HG03066 (cell line): Measurements from ENCODE around the gene ZNF132.
"Not testable (repeated sequence)": the region's sequence is repeated elsewhere in the genome, so short reads cannot be mapped to it uniquely, and the experiment has no call there.

Source experiments
- ATAC-seq: cut with Tn5 transposase; IDR thresholded peaks from one replicate; pipeline ENCODE4 v1.9.1; 2021; ENCODE audit warnings: low read depth; ENCODE audit not compliant: unreplicated experiment

Gene ZNF132

DNA sequence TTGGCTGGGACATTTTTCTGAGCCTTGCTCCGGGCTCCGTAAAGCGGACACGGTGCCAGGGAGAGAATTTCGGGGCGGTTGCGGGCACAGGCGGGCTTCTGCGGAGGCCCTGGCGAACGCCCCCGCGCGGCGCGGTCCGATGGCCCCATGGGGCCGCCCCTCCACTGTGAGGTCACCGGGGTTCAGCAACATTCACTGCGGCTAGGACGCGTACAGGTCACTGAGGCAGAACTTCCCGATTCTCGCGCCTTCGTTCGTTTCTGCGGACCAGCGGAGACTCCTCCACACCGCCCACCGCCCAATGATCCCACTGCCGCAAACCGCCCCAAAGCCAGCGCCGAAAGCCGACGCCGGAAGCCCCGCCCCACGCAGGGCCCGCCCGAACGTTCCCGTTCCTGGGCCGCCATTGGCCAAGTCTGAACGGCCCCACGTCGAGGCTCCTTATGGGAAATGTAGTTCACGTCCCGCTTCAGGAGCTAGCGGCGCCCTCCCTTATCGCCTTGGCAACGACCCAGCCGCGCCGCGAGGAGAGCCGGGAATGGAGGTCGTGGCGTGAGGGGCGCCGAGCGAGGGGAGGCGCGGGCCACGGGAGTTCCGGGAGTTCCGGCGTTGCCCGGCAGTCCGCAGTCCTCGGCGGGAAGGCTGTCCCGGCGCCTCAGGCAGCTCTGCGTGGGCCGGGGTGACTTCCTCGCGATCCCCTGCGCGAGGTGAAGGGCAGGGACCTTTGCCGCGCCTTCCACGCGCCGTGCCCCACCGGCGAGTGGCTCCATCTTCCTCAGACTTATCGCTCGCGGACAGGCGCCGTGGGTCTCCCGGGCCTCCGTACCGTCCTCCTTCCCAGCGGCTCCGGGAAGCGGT is 31.6 kb downstream of the ZNF132 start, which contains the start of gene ZNF584:
TSS of gene ZNF584 (plus strand) at position 498 of the 858 bp plus-strand sequence. CDS start 499 bp downstream, outside the sequence.
- peak; percentile 90 for ATAC-seq

DNA sequence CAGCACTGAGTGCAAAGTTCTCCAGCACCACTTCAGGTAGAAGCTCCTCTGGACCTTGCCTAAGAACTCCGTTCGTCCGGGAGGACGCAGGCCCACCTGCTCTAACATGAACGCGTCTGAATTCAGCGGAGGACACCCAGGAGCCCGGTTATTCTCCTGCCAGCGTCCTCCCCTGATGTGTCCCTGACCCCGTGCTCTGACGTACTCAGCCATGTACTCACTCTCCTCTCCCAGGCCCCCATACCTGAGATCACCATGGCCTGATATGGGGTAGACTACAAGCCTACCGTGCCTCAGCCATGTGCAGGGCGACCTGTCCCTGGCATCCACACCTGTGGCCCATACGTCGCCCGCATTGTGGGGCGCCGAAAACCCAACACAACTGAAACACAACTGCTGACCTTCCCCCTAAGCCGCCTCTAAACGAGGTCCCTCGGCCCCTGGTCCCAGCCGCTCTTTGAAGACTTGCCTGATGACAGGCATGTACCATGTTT is 32.2 kb downstream of the ZNF132 start:
- no peak for ATAC-seq

DNA sequence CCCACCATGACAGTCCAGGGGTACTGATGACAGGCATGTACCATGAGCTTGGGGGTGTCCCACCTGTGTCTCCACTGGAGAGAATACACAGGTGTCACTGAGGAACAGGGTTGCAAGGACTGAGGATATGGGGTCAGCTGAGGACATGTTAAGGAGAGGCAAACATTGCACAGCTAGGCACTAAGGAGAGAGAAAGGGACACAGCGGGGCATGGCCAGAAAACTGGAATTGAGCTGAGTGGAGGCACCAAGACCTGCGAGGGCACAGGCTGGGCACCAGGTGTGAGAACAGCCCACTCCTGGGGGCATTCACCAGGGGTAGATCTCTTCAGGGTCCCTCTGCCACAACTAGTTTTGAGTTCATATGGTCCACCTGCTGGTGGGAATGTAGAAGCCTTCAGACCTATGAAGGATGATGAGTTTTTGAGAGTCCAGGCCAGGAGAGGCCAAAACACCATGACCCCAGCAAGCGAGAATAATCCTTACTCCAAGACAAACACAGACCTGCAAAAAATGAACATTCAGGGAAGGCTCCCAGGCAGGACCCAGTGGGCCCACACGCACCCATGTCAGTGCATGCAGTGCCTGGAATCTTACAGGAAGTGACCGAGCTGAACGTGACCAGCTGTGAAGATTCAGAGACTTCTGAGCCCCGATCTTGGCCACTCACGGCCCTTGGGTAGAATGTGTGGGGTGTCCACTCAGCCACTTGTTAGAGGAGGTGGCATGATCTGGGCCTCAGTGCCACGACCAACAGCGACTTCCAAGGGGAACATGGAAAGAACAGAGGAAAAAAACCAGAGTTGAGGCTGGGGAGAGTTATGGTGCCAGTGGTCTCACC is 32.9 kb downstream of the ZNF132 start:
- no peak for ATAC-seq

DNA sequence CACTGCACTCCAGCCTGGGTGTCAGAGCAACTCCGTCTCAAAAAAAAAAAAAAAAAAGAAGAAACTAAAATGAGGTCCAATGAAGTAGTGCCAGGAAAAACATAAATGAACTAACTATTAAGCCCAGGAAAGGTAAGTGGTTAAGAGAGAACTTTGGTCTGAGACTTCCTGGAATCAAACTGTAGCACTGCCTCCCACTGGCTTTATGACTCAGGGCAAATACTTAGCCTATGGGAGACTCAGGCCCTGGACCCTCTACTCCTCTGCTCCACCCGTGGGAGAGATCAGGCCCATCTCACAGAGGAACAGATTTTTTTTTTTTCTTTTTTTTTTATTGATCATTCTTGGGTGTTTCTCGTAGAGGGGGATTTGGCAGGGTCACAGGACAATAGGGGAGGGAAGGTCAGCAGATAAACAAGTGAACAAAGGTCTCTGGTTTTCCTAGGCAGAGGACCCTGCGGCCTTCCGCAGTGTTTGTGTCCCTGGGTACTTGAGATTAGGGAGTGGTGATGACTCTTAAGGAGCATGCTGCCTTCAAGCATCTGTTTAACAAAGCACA is 36.0 kb downstream of the ZNF132 start:
- not testable (repeated sequence) for ATAC-seq

DNA sequence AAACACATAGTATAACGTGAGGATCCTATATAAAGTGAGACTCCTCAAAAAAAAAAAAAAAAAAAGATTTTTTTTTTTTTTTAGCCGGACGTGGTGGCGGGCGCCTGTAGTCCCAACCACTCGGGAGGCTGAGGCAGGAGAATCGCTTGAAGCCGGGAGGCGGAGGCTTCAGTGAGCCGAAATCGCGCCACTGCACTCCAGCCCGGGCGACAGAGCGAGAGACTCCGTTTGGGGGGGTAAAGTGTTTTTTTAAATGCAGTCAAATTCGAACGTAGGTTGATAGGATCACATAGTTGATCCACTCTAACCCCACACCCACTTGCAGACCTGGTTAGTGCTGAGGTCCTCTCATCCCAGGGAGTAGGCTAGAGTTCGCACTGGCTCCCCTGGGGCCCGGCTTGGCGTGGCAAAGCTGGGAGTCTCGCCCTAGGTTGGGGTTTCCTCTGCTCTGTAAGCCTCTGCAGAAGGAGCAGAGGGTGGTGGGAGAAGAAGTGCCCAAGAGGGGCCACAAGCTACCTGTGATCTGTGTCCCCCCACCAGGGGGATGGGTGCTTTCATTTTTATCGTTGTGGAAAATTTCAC is 38.0 kb downstream of the ZNF132 start:
- ATAC-seq, result no peak

DNA sequence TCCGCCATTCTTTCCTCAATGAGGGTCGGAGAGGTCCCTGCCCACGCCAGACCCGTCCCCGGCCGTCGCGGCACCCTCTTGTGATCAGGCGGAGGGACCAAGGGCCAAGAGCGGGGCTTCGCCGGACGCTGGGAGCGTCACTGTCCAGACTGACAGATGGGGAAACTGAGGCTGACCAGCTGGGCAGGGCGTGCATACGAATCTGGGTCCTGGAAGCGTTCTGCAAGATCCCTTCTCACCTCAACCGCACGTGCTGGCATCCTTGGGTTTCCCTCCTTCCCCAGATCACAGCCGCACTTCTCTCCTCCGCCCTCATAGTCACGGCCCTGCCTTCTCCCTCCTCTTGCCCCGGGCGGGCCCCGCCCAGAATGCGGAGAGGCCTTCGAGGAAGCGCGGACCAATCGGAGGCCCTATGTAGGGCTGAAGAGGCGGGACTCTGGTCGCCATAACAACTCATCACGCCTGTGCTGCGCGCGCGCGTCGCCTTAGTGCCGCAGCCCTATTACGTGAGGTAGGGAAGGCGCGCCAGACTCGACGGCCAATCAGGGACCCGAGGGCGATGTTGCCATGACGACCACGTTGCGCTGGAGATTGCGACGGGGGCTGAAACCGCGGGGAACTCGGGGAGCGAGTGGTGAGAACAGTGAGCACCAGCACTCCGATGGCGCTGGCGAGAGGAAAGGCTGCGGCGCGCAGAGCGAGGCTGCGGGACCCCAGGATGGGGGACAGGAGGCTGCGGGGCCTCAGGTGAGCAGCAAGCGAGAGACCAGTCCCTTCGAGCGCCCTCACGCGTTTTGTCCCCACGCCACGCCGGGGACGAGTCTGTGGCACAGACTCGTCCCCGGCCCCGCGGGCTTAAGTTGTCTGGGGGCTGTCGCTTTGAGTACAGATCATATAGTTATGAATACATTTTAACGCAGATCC is 38.8 kb downstream of the ZNF132 start:
- peak; percentile 97 for ATAC-seq

DNA sequence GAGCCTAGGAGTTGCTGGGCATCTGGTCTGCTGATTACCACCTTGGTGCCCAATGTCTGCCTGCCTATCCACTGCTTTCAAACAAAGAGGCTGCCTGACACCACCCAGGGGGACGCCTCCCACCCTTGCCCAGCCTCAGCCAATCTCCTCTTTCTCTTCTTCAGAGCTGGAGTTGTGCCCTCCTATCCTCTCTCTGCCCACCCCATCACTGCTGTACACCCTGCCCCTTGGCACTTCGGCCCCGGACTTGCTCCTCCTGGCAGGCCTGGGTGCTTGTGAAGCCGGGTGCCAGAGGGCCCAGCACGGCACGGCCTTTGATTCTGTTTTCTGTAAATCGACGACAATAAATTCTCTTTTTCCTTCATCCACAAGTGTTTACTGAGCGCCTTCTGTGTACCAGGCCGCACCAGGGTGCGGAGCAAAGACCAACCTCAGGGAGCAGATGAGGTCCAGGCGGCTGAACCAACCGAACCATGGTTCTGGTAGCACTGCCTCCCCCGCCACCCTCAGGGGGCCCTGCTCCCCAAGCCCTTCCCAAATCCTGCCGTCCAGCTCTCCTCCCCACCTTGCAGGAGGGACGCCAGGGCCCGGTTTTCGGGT is 39.5 kb downstream of the ZNF132 start:
- ATAC-seq, result no peak

DNA sequence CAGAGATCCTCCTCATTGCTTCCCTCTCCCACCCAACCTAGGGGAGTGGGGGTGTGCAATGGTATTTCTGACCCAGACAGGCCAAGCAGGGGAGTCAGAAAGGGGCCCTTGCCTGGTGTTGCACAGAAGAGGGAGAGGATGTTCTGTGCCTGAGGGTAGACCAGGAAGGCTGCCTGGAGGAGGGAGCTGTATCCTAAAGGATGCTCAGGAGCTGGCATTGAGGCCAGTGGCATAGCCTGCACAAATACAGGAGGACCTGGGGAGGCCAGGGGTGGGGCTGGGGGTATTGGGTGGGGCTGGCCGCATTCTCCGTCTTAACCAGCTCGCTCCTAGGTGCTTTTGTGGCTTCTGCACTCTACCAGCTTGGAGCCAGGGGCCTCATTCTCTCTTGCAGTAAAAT is 40.0 kb downstream of the ZNF132 start:
- ATAC-seq, result no peak

DNA sequence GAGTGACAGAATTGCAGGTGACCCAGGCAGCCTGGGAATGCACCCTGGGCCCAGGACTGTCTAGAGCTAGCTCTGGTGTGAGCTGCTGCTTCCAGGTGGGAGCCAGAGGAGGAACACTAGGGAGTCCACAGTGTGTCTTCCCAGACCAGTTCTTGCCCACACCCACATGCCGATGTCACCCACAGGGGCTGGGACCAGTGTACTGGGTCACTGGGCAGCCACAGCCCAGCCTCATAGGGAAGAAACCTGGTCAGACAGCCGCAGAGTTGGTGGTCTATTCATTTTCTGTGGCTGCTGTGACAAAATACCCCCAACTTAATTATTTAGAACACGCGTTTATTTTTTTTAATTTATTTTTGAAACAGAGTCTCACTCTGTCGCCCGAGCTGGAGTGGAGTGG is 41.4 kb downstream of the ZNF132 start:
- no peak for ATAC-seq

DNA sequence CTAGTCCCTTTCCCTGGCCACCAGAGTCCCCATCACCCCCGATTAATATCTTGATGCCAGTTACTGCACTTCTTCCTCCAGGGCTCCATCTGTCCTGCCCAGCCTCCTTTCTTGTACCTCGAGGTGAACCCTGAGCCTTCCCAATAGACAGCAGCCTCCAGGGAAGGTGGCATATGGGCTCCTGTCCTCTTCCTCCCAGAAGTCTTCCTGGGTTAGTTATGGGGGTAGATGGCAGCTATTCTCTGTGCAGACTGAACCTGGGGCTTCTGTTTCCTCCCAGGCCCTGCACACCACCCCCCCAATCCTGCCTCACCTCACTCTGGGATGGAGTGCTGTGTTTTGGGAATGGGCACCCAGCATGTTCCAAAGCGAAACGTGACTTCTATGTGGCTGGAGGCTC is 41.9 kb downstream of the ZNF132 start:
- no peak for ATAC-seq

DNA sequence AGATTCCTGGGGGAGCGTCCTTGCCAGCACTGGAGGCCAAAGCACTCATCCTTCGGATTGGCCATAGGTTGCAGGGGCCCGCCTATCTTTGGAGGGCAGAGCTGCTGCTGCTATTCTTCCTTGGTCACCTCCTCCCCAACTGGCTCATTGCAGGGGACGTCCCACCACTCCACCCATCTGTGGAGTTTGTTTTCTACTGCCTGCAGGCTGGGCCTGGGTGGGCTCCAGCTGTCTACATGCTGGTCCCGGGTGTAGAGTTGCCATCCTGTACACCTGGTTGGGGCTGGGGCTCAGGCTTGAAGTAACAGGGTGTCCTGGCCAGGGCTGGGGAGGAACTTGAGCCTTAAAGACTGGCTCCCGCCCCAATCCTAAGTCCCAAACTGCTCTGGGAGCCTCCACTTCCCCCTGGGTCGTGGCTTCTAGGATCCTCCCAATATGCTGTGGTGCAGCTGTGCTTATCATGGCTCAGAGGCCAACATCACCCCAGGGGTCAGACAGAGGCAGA is 42.4 kb downstream of the ZNF132 start:
- ATAC-seq, result no peak

DNA sequence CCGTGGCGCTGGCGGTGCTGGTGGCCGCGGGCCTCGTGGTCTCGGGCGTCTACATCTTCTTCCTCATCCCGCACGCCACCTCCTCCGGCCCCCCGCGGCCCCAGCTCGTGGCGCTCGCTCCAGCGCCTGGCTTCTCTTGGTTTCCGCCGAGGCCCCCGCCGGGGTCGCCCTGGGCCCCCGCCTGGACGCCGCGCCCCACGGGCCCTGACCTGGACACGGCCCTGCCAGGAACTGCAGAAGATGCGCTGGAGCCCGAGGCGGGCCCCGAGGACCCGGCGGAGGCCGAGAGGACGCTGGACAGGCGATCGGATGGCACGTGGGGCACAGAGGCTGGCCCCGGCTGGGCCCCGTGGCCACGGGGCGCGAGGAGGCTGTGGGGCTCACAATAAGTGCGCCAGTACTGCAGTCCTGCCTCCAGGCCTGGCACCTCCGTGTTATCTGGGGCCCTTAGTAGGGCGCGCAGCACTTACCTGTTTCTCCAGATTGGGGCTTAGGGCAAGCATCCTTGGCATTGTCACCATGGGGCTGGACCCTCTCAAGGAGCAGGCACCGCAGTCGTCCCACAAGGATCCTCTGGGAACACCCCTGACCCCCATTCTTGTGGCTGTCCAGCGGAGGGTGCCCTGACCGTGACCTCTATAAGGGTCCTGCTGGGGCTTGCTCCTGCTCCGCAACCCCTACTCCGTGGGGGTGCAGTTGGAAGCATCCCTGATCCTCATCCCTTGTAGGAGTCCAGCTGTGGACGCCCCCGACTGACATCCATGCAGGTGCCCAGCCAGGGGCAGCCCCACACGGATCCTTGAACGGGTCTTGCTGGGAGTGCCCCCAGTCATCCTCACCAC is 43.0 kb downstream of the ZNF132 start:
- ATAC-seq, result no peak

DNA sequence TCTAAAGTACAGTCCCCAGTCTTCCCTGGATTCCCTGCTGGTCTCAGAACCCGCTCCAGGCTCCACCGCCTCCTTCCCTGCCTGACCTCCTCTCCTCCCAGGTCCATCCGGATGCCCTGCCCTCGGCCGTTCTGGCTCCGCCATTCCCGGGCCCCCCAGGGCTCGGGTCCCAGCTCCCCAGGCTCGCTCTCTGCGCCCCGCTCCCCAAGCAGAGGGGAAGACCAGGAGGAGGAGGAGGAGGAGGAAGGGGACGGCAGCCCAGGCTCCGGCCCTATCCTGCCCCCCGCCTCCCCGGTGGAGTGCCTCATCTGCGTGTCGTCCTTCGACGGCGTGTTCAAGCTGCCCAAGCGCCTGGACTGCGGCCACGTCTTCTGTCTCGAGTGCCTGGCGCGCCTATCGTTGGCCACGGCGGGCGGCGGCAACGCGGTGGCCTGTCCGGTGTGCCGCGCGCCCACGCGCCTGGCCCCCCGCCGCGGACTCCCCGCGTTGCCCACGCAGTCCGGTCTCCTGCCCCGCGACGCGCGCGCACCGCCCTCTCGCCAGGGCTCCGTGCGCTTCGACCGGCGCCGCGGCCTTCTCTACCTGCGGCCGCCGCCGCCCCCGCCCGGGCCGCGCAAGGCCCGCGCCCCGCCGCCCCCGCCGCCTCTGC is 43.9 kb downstream of the ZNF132 start:
- ATAC-seq, result no peak

DNA sequence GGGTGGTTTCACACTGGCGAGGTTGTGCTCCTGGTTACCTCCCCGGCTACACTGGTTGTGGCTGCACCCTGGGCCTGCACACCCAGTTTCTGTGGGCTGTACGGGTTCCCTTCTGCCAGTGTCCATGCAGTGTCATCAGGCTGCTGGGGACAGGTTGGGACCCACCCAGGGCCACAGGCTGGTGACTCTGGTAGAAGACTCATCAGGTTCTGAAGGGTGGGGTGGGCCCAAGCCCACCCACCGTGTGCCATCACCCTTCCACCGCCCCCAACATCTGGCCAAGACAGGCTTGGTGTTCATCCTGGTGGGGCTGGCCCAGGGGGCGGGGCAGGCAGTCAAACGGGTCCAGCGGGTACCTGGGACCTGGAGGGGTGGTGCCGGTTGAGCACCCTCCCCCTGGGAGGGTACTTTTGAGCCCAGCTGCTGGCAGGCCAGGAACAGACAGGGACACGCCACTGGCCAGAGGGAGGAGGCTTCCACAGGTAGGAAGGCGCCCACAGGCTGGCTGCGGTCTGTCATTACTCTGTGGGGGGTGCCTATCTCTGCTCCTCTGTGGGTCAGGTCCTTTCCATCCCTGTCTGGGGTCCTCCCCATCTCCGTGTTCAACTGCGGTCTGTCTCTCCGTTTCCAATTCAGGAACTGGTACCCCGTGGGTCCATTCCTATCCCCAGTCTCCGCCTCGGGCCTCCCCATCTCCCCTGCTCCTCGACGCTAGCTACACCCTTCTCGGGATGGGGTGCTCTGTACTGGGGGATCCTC is 44.6 kb downstream of the ZNF132 start, which contains the start of gene RNF225:
TSS of gene RNF225 (plus strand) at position 437 of the 759 bp plus-strand sequence. CDS start 434 bp downstream, outside the sequence.
- no peak for ATAC-seq

DNA sequence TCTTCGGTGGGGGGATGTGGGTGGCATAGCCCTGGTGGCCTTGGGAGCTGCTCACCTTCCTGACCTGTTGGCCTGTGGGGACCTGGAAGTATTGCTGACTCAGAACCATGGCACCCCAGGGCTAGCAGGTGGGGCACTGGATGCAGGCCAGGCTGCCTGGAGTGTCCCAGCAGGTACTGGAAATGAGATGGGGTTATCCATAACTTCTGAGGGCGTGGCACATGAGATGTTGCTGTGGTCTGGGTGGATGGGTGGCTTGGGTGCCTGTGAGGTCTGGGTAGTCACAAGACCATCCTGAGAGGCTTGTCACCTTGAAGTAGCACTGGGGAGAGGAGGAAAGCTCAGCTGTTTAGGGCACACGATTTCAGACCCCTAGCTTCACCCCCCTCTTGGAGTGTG is 45.1 kb downstream of the ZNF132 start:
- no peak for ATAC-seq

DNA sequence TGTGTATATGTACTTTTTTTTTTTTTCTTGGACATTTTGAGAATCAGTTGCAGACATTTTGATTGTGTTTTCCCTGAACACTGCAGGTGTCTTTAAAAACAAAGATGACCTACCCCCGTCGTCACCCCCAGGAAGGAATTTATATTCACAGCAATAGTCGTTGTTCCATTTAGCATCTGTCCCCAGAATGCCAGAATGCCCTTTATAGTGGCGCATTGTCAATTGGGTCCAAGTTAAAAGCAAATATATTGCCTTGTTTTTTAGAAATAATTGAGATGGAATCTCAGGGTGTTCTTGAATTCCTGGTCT is 46.3 kb downstream of the ZNF132 start:
- no peak for ATAC-seq
